Fibroblast of the aortic adventitia (primary cell): Measurements from ENCODE around the gene OSMR. TPM values are rescaled to one million over a fixed set of nuclear protein-coding genes. Genes with fewer than 3 reads are reported as not detected.

Experiments
- DNase-seq: peaks from one replicate; pipeline ENCODE4 v3.0.0-alpha.2; 2010; ENCODE audit warnings: low read depth
- H3K4me3 ChIP-seq: 2 replicates; pipeline ENCODE4 v1.5.1; 2011; ENCODE audit warnings: low read depth, mild to moderate bottlenecking, control low read depth, low read length, moderate library complexity
- CTCF ChIP-seq: IDR thresholded peaks from 2 replicates; pipeline ENCODE4 v1.5.1; 2011; ENCODE audit warnings: mild to moderate bottlenecking, low read length, control low read depth, inconsistent platforms; ENCODE audit not compliant: insufficient read depth
- total RNA-seq: library from RNA; depleted of rRNA; stranded (reverse); fragments of >200 nt; gene quantifications from 2 replicates; pipeline ENCODE4 v1.2.3, GENCODE V29; 2012; ENCODE audit warnings: low replicate concordance

The OSMR gene
- total RNA-seq, 1 donor, result 96.7 TPM

GRCh38 chr5:38830521-38831051 is 15.2 kb upstream of the OSMR start:
- H3K4me3 ChIP-seq, result no peak overlapping the region
- no peak for TF ChIP-seq CTCF
- no peak for DNase-seq

- DNase-seq, result no peak
- H3K4me3 ChIP-seq, result no peak overlapping the region
- no peak for TF ChIP-seq CTCF
Measured at GRCh38 chr5:38831117-38831516, 14.7 kb upstream of the OSMR start.

- H3K4me3 ChIP-seq, result no peak overlapping the region
- DNase-seq, result peak; percentile 77
- peak; percentile 75 for TF ChIP-seq CTCF
Measured at GRCh38 chr5:38831909-38832308, 13.9 kb upstream of the OSMR start.

- DNase-seq, result no peak
- no peak overlapping the region for H3K4me3 ChIP-seq
- no peak for TF ChIP-seq CTCF
Measured at GRCh38 chr5:38832810-38833209, 13.0 kb upstream of the OSMR start.

GRCh38 chr5:38835887-38836286 is 9.9 kb upstream of the OSMR start:
- H3K4me3 ChIP-seq, result no peak overlapping the region
- peak; percentile 96 for DNase-seq
- TF ChIP-seq CTCF, result no peak

- TF ChIP-seq CTCF, result no peak
- peak; percentile 65 for DNase-seq
- no peak overlapping the region for H3K4me3 ChIP-seq
Measured at GRCh38 chr5:38837416-38837815, 8.4 kb upstream of the OSMR start.

- DNase-seq, result no peak
- H3K4me3 ChIP-seq, result no peak overlapping the region
- TF ChIP-seq CTCF, result no peak
Measured at GRCh38 chr5:38837932-38838331, 7.9 kb upstream of the OSMR start.
